HEK293T (cell line): ENCODE data around the gene SYT13.

Experiments used
- BHLHE40 ChIP-seq: fragments of 450-650 bp; IDR thresholded peaks from 2 replicates; pipeline ENCODE4 v1.6.1; 2016; ENCODE audit warnings: mild to moderate bottlenecking, moderate library complexity, borderline replicate concordance
- ELF4 ChIP-seq: fragments of 450-650 bp; IDR thresholded peaks from 2 replicates; pipeline ENCODE4 v1.6.1; 2017; ENCODE audit warnings: antibody characterized with exemption
- FOXA1 ChIP-seq: fragments of 450-650 bp; IDR thresholded peaks from 2 replicates; pipeline ENCODE4 v1.6.1; 2016; ENCODE audit warnings: mild to moderate bottlenecking
- FOXK2 ChIP-seq: fragments of 450-650 bp; IDR thresholded peaks from 2 replicates; pipeline ENCODE4 v1.6.1; 2016; ENCODE audit warnings: mild to moderate bottlenecking
- HDGF ChIP-seq: fragments of 450-650 bp; IDR thresholded peaks from 2 replicates; pipeline ENCODE4 v1.6.1; 2017; ENCODE audit warnings: antibody characterized with exemption, borderline replicate concordance
- L3MBTL2 ChIP-seq: fragments of 450-650 bp; conservative IDR thresholded peaks from 2 replicates; pipeline ENCODE4 v1.6.1; 2016; ENCODE audit warnings: mild to moderate bottlenecking
- LEF1 ChIP-seq: fragments of 450-650 bp; IDR thresholded peaks from 2 replicates; pipeline ENCODE4 v1.6.1; 2017; ENCODE audit warnings: mild to moderate bottlenecking, borderline replicate concordance
- PKNOX1 ChIP-seq: fragments of 450-650 bp; IDR thresholded peaks from 2 replicates; pipeline ENCODE4 v1.6.1; 2016
- SP1 ChIP-seq: fragments of 450-650 bp; IDR thresholded peaks from 2 replicates; pipeline ENCODE4 v1.6.1; 2017
- SUZ12 ChIP-seq: fragments of 450-650 bp; IDR thresholded peaks from 2 replicates; pipeline ENCODE4 v1.6.1; 2016; ENCODE audit warnings: mild to moderate bottlenecking
- TARDBP ChIP-seq: fragments of 450-650 bp; IDR thresholded peaks from 2 replicates; pipeline ENCODE4 v1.6.1; 2016

DNA sequence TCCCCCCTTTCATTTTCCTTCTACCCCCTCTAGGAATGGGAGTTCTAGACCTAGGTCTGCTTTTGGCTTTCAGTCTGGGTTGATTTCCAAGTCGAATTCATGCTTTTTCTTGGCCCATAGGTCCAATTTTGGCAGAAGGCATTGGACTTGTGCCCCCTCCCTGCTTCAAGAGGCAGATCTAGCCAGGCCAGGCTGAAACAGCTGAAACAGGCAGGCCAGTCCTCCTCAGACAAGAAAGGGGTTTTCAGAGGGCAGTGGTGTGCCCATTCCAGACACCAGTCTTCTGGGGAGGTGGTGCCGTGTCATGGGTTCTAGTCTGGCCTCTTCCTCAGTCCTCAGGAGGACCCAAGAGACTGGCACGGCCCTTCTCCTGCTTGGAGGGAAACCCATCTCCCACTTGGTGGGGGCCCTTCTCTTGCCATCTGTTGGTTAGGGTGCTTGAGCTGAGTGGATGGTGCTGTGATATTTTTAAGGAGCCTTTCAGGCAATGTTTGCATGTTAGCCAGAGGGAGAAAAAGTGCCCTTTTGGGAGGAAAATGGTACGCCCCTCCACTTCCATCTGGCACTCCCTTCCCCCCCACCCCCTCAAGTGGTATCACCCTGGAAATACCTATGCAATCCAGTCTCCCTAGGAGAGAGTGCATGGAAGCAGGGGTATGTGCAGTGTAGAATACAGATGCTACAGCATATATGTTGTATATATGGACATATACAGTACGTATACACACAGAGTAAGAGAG, 53.6 kb downstream of the SYT13 start:
- no peak for TF ChIP-seq FOXA1
- TF ChIP-seq SP1, result no peak
- no peak for TF ChIP-seq ELF4
- TF ChIP-seq TARDBP, result no peak
- TF ChIP-seq HDGF, result no peak
- TF ChIP-seq LEF1, result no peak
- TF ChIP-seq FOXK2, result no peak
- no peak for TF ChIP-seq L3MBTL2
- no peak for TF ChIP-seq PKNOX1
- TF ChIP-seq SUZ12, result no peak
- no peak for TF ChIP-seq BHLHE40
